NCI-H226 (cell line): ENCODE data around the gene SERPINB5.
A peak's percentile ranks its signal among the peaks of the same experiment; 100 is the strongest.

Source experiments
- DNase-seq: peaks from one replicate; pipeline ENCODE4 v3.0.0-alpha.2; 2015

Gene SERPINB5

GRCh38 chr18:63534615-63535014, 57.9 kb downstream of the SERPINB5 start:
- no peak for DNase-seq

GRCh38 chr18:63539904-63540510, 63.2 kb downstream of the SERPINB5 start:
- DNase-seq: peak; percentile 26

- no peak for DNase-seq
Measured at GRCh38 chr18:63542069-63542468, 65.3 kb downstream of the SERPINB5 start, which contains the start of gene SERPINB12. Gene SERPINB12, plus strand, starts transcription at chr18:63542369. Its CDS starts 13,791 bp downstream, at chr18:63556160.

GRCh38 chr18:63544017-63544416, 67.3 kb downstream of the SERPINB5 start:
- DNase-seq: no peak

GRCh38 chr18:63545000-63545399, 68.2 kb downstream of the SERPINB5 start:
- no peak for DNase-seq

- DNase-seq: no peak
Measured at GRCh38 chr18:63550068-63550467, 73.3 kb downstream of the SERPINB5 start.

GRCh38 chr18:63551769-63552168, 75.0 kb downstream of the SERPINB5 start:
- no peak for DNase-seq

GRCh38 chr18:63552581-63552980, 75.8 kb downstream of the SERPINB5 start:
- DNase-seq: no peak

- DNase-seq: peak; percentile 55
Measured at GRCh38 chr18:63553081-63553480, 76.3 kb downstream of the SERPINB5 start.
